ENCODE results near the gene HES5. TPM values are rescaled to one million over a fixed set of nuclear protein-coding genes. Genes with fewer than 3 reads are reported as not detected.

The HES5 gene
- polyA plus RNA-seq, 1 donor (not counting 4 experiments of a cell fraction or from before 2014, with no cell fraction given): 0.33 TPM

- H2AFZ ChIP-seq (ENCODE audit: control insufficient read depth, low read length): no peak overlapping the region
- no peak overlapping the region for H3K9ac ChIP-seq (ENCODE audit: control insufficient read depth, extremely low read depth, insufficient read depth, low read length)
- H3K79me2 ChIP-seq (ENCODE audit: control insufficient read depth, insufficient read depth, low read length): peaks cover 56% of the 10 kb centered on the region
- H3K4me1 ChIP-seq (ENCODE audit: control insufficient read depth, extremely low read depth, insufficient read depth, low read length): peaks cover 20% of the 10 kb centered on the region
- dilution Hi-C loops (cut with MboI; ENCODE audit: extremely low pct_ligation_motif_present, low sequenced_read_pairs): no loop called here
- no peaks in the 10 kb centered on the region for H3K9me1 ChIP-seq (ENCODE audit: control insufficient read depth, extremely low read depth, insufficient read depth, low read length)
- no peak overlapping the region for H3K27ac ChIP-seq (ENCODE audit: control insufficient read depth, insufficient read depth, low read length)
- TF ChIP-seq EZH2 (IDR thresholded peaks at IDR 0.05; ENCODE audit: low read length): no peak
- TF ChIP-seq, protein P1, sequence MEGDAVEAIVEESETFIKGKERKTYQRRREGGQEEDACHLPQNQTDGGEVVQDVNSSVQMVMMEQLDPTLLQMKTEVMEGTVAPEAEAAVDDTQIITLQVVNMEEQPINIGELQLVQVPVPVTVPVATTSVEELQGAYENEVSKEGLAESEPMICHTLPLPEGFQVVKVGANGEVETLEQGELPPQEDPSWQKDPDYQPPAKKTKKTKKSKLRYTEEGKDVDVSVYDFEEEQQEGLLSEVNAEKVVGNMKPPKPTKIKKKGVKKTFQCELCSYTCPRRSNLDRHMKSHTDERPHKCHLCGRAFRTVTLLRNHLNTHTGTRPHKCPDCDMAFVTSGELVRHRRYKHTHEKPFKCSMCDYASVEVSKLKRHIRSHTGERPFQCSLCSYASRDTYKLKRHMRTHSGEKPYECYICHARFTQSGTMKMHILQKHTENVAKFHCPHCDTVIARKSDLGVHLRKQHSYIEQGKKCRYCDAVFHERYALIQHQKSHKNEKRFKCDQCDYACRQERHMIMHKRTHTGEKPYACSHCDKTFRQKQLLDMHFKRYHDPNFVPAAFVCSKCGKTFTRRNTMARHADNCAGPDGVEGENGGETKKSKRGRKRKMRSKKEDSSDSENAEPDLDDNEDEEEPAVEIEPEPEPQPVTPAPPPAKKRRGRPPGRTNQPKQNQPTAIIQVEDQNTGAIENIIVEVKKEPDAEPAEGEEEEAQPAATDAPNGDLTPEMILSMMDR (optimal IDR thresholded peaks at IDR 0.05 in 1 of 3, IDR thresholded peaks at IDR 0.05 in 1 of 3, conservative IDR thresholded peaks at IDR 0.05 in 1 of 3; ENCODE audit: extremely low read depth in 1 of 3, insufficient read depth in 2 of 3, low read length in 3 of 3): no peak
- DNase-seq (ENCODE audit: low read depth, low spot score) (no peak), FAIRE-seq (no peak)
- peaks cover 59% of the 10 kb centered on the region for H4K20me1 ChIP-seq (ENCODE audit: control insufficient read depth, extremely low read depth, insufficient read depth, low read length)
- peaks cover 13 to 26% of the 10 kb centered on the region in 2 experiments for H3K36me3 ChIP-seq (ENCODE audit: control insufficient read depth in 2 of 2, extremely low read depth in 1 of 2, insufficient read depth in 2 of 2, low read length in 2 of 2)
- H3K4me3 ChIP-seq (ENCODE audit: control insufficient read depth in 2 of 3, extremely low read depth in 1 of 3, insufficient read depth in 2 of 3, low read depth in 1 of 3, low read length in 3 of 3): no peak overlapping the region
- no peaks in the 10 kb centered on the region for H3K9me3 ChIP-seq (ENCODE audit: control insufficient read depth, low read depth, low read length)
- H3K27me3 ChIP-seq (ENCODE audit: control insufficient read depth, extremely low read depth, insufficient read depth, low read length): no peaks in the 10 kb centered on the region
- H3K4me2 ChIP-seq (ENCODE audit: control insufficient read depth, extremely low read depth, insufficient read depth, low read depth, low read length): no peak overlapping the region
Observed at GRCh38 chr1:2479186-2479585, 50.9 kb downstream of the HES5 start.

Other genes starting within 250 kb of the HES5 start
- gene MORN1, start 138.7 kb downstream of the HES5 start, polyA plus RNA-seq: 2.1 to 3.9 TPM (median 3.7 TPM) in 3 replicates
- gene RER1, start 138.4 kb downstream of the HES5 start, polyA plus RNA-seq: 242 to 297 TPM (median 254 TPM) in 3 replicates
- gene PEX10, start 117.7 kb downstream of the HES5 start, polyA plus RNA-seq: 13.8 to 17.6 TPM (median 17.0 TPM) in 3 replicates
- gene PLCH2, start 54.0 kb downstream of the HES5 start, polyA plus RNA-seq: 57.4 to 74.0 TPM (median 66.3 TPM) in 3 replicates
- gene PANK4, start 3.7 kb downstream of the HES5 start, polyA plus RNA-seq: 14.5 to 15.7 TPM (median 14.8 TPM) in 3 replicates
- gene TNFRSF14, start 26.1 kb upstream of the HES5 start, polyA plus RNA-seq: 5.2 to 10.9 TPM (median 7.5 TPM) in 3 replicates
- 11.4 to 18.6 TPM (median 16.8 TPM) in 3 replicates for gene PRXL2B, start 56.5 kb upstream of the HES5 start, polyA plus RNA-seq
- 0.15 to 0.17 TPM in 2 of 3 replicates, not detected in the other for gene MMEL1, start 102.8 kb upstream of the HES5 start, polyA plus RNA-seq

Measured in keratinocyte (primary cell).